CD4-positive, alpha-beta T cell (primary cell): Measurements from ENCODE around the gene OR52H1. TPM values are rescaled to one million over a fixed set of nuclear protein-coding genes. Genes with fewer than 3 reads are reported as not detected.

ENCODE experiments used
- ATAC-seq: fragments of 200-7000 bp; cut with Tn5 transposase; one replicate; pipeline ENCODE4 v1.10.0; 2022; ENCODE audit warnings: mild to moderate bottlenecking; ENCODE audit not compliant: poor library complexity
- CTCF ChIA-PET: fragments of 350-600 bp; sonication (Branson Sonifier 250); formaldehyde crosslinking; loops from one replicate; lab custom pipeline; 2021; ENCODE audit warnings: antibody characterized with exemption, inconsistent platforms; lab: Charles Lee
- POLR2A ChIA-PET: fragments of 350-600 bp; sonication (Branson Sonifier 250); formaldehyde crosslinking; loops from one replicate; lab custom pipeline; 2021; ENCODE audit warnings: antibody characterized with exemption, inconsistent platforms; lab: Charles Lee
- DNase-seq, 14 experiments: peaks; one replicate each; pipeline ENCODE4 v3.0.0-alpha.2; 2013 to 2020; ENCODE audit warnings: mixed read lengths in 2 of 14
- H3K27ac ChIP-seq, 2 donors: one replicate each; pipeline versions ENCODE4 v1.5.1 to v1.7.0; 2013; ENCODE audit warnings: low read length in 2 of 2, low read depth in 1 of 2, mild to moderate bottlenecking in 1 of 2
- H3K27me3 ChIP-seq, 2 experiments: 1 replicate in 1 of 2; 2 replicates in 1 of 2; pipeline versions ENCODE4 v1.6.1 to v1.7.0; 2013; ENCODE audit warnings: low read length in 2 of 2, control low read depth in 1 of 2, mild to moderate bottlenecking in 1 of 2, moderate library complexity in 1 of 2; ENCODE audit not compliant: insufficient read depth in 2 of 2, control insufficient read depth in 1 of 2
- H3K36me3 ChIP-seq: one replicate; pipeline ENCODE4 v1.6.1; 2013; ENCODE audit warnings: low read length, control low read depth; ENCODE audit not compliant: insufficient read depth
- H3K4me1 ChIP-seq: one replicate; pipeline ENCODE4 v1.6.1; 2013; ENCODE audit warnings: low read length, control low read depth; ENCODE audit not compliant: insufficient read depth
- H3K4me3 ChIP-seq: one replicate; pipeline ENCODE4 v1.5.1; 2013; ENCODE audit warnings: mild to moderate bottlenecking, low read length, moderate library complexity
- H3K9me3 ChIP-seq, 2 experiments: 1 replicate in 1 of 2; 2 replicates in 1 of 2; pipeline versions ENCODE4 v1.6.1 to v1.7.0; 2013; ENCODE audit warnings: low read length in 2 of 2, mild to moderate bottlenecking in 2 of 2, control low read depth in 1 of 2, moderate library complexity in 1 of 2; ENCODE audit not compliant: control insufficient read depth in 1 of 2, insufficient read depth in 1 of 2
- H3K27ac Mint-ChIP-seq: one replicate; pipeline ENCODE4 v1.8.0; 2020; ENCODE audit warnings: mixed read lengths
- H3K27me3 Mint-ChIP-seq: one replicate; pipeline ENCODE4 v1.8.0; 2021; ENCODE audit warnings: mixed read lengths
- H3K36me3 Mint-ChIP-seq: one replicate; pipeline ENCODE4 v1.8.0; 2021; ENCODE audit warnings: low read depth, mixed read lengths
- H3K4me1 Mint-ChIP-seq: one replicate; pipeline ENCODE4 v1.8.0; 2021; ENCODE audit warnings: low read depth, mixed read lengths
- H3K4me3 Mint-ChIP-seq: one replicate; pipeline ENCODE4 v1.8.0; 2020; ENCODE audit warnings: mild to moderate bottlenecking, mixed read lengths
- H3K9me3 Mint-ChIP-seq: one replicate; pipeline ENCODE4 v1.8.0; 2020; ENCODE audit warnings: mixed read lengths
- intact Hi-C, 2 experiments: fragments of 100-400 bp; cut with DNase I in 1 of 2; cut with micrococcal nuclease in 1 of 2; formaldehyde crosslinking; loops; one replicate each; pipeline versions ENCODE4 v1.15.1 to v1.9.0; 2023 to 2025; cut with DNase I, micrococcal nuclease
- total RNA-seq, 174 experiments: library from RNA in 2 of 174; stranded (reverse) in 2 of 174; gene quantifications; one replicate each; pipeline ENCODE4 v1.2.3 and lab custom pipeline; 2021 to 2026
- TF ChIP-seq, protein P1 (sequence below): fragments of 200-600 bp; IDR thresholded peaks from one replicate; pipeline ENCODE4 v1.8.0; 2022; ENCODE audit warnings: antibody characterized with exemption, mild to moderate bottlenecking

OR52H1 gene
- total RNA-seq, 2 experiments from 2014 or later = 0.22 TPM; not detected in 1

DNA sequence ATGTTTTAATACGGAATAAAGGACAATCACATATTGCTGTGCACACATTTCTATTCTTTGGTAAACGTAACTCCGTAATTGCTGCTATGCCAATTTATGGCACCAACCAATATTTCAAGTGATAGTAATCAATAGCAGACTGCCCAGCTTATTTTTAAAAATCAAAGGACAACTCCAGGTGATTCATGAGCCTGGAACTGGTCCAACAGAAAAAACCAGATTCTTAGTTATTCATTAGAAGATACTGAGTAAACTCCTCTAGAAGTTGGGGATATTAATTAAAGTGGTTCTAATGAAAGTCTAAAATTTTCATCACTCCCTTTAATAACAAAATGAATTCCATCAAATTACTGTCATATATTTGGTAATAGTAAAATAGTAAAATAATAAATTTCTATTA is 9.4 kb upstream of the OR52H1 start:
- Mint-ChIP-seq H3K4me3 (no peak overlapping the region), H3K9me3 (no peaks in the 10 kb centered on the region), H3K4me1 (no peaks in the 10 kb centered on the region), H3K27ac (no peak overlapping the region), H3K36me3 (no peaks in the 10 kb centered on the region), H3K27me3 (no peaks in the 10 kb centered on the region)
- intact Hi-C loops = no loop called here
- Histone ChIP-seq H3K36me3 (no peaks in the 10 kb centered on the region), H3K4me1 (no peaks in the 10 kb centered on the region), H3K27ac (no peak overlapping the region), H3K27me3 (no peaks in the 10 kb centered on the region), H3K4me3 (no peak overlapping the region), H3K9me3 (no peaks in the 10 kb centered on the region)
- TF ChIP-seq, protein P1, sequence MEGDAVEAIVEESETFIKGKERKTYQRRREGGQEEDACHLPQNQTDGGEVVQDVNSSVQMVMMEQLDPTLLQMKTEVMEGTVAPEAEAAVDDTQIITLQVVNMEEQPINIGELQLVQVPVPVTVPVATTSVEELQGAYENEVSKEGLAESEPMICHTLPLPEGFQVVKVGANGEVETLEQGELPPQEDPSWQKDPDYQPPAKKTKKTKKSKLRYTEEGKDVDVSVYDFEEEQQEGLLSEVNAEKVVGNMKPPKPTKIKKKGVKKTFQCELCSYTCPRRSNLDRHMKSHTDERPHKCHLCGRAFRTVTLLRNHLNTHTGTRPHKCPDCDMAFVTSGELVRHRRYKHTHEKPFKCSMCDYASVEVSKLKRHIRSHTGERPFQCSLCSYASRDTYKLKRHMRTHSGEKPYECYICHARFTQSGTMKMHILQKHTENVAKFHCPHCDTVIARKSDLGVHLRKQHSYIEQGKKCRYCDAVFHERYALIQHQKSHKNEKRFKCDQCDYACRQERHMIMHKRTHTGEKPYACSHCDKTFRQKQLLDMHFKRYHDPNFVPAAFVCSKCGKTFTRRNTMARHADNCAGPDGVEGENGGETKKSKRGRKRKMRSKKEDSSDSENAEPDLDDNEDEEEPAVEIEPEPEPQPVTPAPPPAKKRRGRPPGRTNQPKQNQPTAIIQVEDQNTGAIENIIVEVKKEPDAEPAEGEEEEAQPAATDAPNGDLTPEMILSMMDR = no peak
- POLR2A ChIA-PET = no interaction called here
- CTCF ChIA-PET = no interaction called here
- DNase-seq (no peak), ATAC-seq (no peak)

DNA sequence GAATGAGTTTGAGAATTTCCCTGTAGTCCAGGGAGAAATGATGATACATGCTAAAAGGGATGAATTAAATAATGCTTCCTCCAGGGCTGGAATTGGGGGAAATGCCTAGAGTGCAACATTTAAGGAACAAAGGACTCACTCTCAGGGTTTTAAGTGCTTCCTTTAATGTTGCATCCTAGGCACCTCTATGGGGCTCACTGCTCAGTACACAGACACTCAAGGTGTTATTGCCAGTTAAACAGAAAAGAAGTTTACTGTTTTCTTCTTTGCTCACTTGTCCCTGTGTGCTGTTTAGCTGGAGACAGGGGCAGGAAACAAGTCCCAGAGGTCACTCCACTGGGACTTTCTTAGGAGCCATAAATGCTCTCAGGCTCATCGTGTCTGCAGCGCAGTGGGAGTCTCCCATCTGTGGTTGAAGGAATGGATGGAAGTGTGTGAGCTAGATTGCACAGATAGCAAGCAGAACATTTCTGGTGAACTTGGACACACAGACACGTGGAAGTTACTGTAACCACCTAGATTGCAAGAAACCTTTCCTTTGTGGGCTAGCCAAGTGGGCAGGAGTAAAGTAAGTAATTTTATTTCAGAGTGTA is 8.4 kb upstream of the OR52H1 start:
- DNase-seq = no peak
- ChIA-PET CTCF (no interaction called here), POLR2A (no interaction called here)
- no peak overlapping the region for H3K4me3 ChIP-seq
- no peaks in the 10 kb centered on the region for H3K9me3 Mint-ChIP-seq
- H3K36me3 ChIP-seq = no peaks in the 10 kb centered on the region
- intact Hi-C loops = no loop called here
- no peaks in the 10 kb centered on the region for H3K36me3 Mint-ChIP-seq
- H3K27ac Mint-ChIP-seq = no peak overlapping the region
- no peak overlapping the region for H3K4me3 Mint-ChIP-seq
- H3K4me1 ChIP-seq = no peaks in the 10 kb centered on the region
- no peak overlapping the region for H3K27ac ChIP-seq
- TF ChIP-seq, protein P1 = no peak
- H3K9me3 ChIP-seq = no peaks in the 10 kb centered on the region
- H3K4me1 Mint-ChIP-seq = no peaks in the 10 kb centered on the region
- H3K27me3 ChIP-seq = no peaks in the 10 kb centered on the region
- H3K27me3 Mint-ChIP-seq = no peaks in the 10 kb centered on the region
- ATAC-seq = no peak

DNA sequence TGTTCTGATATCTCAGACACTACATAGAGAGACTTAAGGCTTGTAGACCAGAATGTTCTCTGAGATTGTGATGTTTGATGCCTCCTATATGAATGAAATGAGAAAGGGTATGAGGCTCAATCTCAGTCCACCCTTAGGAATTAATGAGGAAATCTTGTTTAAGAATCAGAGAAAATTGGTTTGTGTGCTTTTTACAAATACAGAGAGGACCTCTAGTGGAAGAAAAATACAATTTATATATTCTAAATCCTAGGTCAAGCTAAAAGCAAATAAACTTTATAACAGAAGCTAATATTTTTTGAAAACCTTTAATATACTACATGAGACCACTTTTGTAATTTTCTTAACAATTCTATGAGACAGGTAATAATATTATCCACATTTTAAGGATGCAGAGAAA is 5.0 kb upstream of the OR52H1 start:
- H3K27ac ChIP-seq = no peak overlapping the region
- no peaks in the 10 kb centered on the region for H3K4me1 ChIP-seq
- no peaks in the 10 kb centered on the region for H3K4me1 Mint-ChIP-seq
- ATAC-seq (no peak), DNase-seq (no peak)
- H3K27me3 Mint-ChIP-seq = no peaks in the 10 kb centered on the region
- no peaks in the 10 kb centered on the region for H3K36me3 Mint-ChIP-seq
- no peak overlapping the region for H3K27ac Mint-ChIP-seq
- H3K9me3 ChIP-seq = no peaks in the 10 kb centered on the region
- no peaks in the 10 kb centered on the region for H3K27me3 ChIP-seq
- ChIA-PET CTCF (no interaction called here), POLR2A (no interaction called here)
- H3K9me3 Mint-ChIP-seq = no peaks in the 10 kb centered on the region
- TF ChIP-seq, protein P1 = no peak
- no peaks in the 10 kb centered on the region for H3K36me3 ChIP-seq
- no peak overlapping the region for H3K4me3 Mint-ChIP-seq
- no peak overlapping the region for H3K4me3 ChIP-seq
- intact Hi-C loops = no loop called here
